Common myeloid progenitor, CD34-positive (primary cell): ENCODE results near the gene PDGFB.

Experiments used
- CTCF ChIA-PET: fragments of 350-600 bp; sonication (Branson Sonifier 250); formaldehyde crosslinking; loops from one replicate; lab custom pipeline; 2021; ENCODE audit warnings: antibody characterized with exemption; lab: Charles Lee
- POLR2A ChIA-PET: fragments of 350-600 bp; sonication (Branson Sonifier 250); formaldehyde crosslinking; loops from one replicate; lab custom pipeline; 2021; ENCODE audit warnings: antibody characterized with exemption; lab: Charles Lee
- DNase-seq, 3 donors: peaks; one replicate each; pipeline versions ENCODE4 v3.0.0 to v3.0.0-alpha.2; 2013
- H3K27ac ChIP-seq, 2 experiments: 1 replicate in 1 of 2; 2 replicates in 1 of 2; pipeline ENCODE4 v1.7.0; 2013; ENCODE audit warnings: inconsistent platforms in 2 of 2, low read length in 2 of 2, mild to moderate bottlenecking in 2 of 2, low read depth in 1 of 2, moderate library complexity in 1 of 2; ENCODE audit not compliant: severe bottlenecking in 2 of 2, insufficient read depth in 1 of 2, poor library complexity in 1 of 2
- H3K27me3 ChIP-seq, 5 experiments: replicated peaks in 2 of 5; 1 replicate in 3 of 5; 2 replicates in 2 of 5; pipeline versions ENCODE4 v1.6.1 to v1.7.0; 2013; ENCODE audit warnings: low read length in 4 of 5, mild to moderate bottlenecking in 2 of 5, moderate library complexity in 2 of 5, inconsistent platforms in 1 of 5; ENCODE audit not compliant: insufficient read depth in 5 of 5, control insufficient read depth in 4 of 5
- H3K36me3 ChIP-seq, 4 experiments: 1 replicate in 2 of 4; 2 replicates in 2 of 4; pipeline versions ENCODE4 v1.6.1 to v1.7.0; 2013; ENCODE audit warnings: low read length in 3 of 4, control low read depth in 1 of 4, mild to moderate bottlenecking in 1 of 4; ENCODE audit not compliant: control insufficient read depth in 4 of 4, insufficient read depth in 4 of 4
- H3K4me1 ChIP-seq, 4 experiments: 1 replicate in 3 of 4; 2 replicates in 1 of 4; pipeline versions ENCODE4 v1.6.1 to v1.7.1; 2013; ENCODE audit warnings: low read length in 3 of 4, mild to moderate bottlenecking in 3 of 4, control low read depth in 1 of 4, inconsistent platforms in 1 of 4, moderate library complexity in 1 of 4; ENCODE audit not compliant: control insufficient read depth in 4 of 4, insufficient read depth in 4 of 4; ENCODE audit errors: control extremely low read depth in 1 of 4
- H3K4me3 ChIP-seq, 7 experiments: 1 replicate in 4 of 7; 2 replicates in 3 of 7; pipeline versions ENCODE4 v1.5.1 to v1.7.0; 2013; ENCODE audit warnings: mild to moderate bottlenecking in 7 of 7, low read length in 6 of 7, moderate library complexity in 6 of 7, inconsistent platforms in 2 of 7, low read depth in 2 of 7, control low read depth in 1 of 7; ENCODE audit not compliant: insufficient read depth in 4 of 7, control insufficient read depth in 1 of 7; ENCODE audit errors: extremely low read depth in 1 of 7
- H3K9me3 ChIP-seq, 5 experiments: 1 replicate in 4 of 5; 2 replicates in 1 of 5; pipeline versions ENCODE4 v1.6.1 to v1.7.1; 2013; ENCODE audit warnings: low read length in 4 of 5, mild to moderate bottlenecking in 2 of 5, inconsistent platforms in 1 of 5, low read depth in 1 of 5, moderate library complexity in 1 of 5; ENCODE audit not compliant: control insufficient read depth in 4 of 5, insufficient read depth in 2 of 5; ENCODE audit errors: control extremely low read depth in 1 of 5
- WGBS: methylation state at CpG from one replicate; pipeline ENCODE4 v1.1.5; 2013; ENCODE audit not compliant: insufficient coverage; 5-methylcytosine and 5-hydroxymethylcytosine counted together

The PDGFB gene

DNA sequence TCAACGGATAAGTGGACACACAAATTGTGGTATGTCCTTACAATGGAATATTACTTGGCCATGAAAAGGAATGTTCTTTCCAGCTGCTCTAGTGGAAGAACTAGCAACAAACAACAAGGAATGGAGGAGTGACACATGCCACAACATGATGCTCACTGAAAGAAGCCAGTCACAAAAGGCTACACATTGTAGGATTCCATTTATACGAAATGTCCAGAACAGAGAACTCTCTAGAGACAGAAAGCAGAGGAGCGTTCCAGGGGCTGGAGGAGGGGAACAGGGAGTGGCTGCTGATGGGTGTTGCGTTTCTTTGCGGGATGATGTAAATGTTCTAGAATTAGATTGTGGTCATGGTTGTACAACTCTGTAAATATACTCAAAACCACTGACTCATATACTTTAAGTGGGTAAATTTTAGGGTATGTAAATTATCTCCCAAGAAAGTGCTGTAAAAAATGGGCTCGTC is 32.4 kb upstream of the PDGFB start:
- Histone ChIP-seq H3K4me3 (no peak overlapping the region), H3K27ac (no peak overlapping the region), H3K36me3 (no peaks in the 10 kb centered on the region), H3K4me1 (peaks cover 0 to 10% (median 10%) of the 10 kb centered on the region in 4 experiments), H3K27me3 (peaks cover 0 to 68% (median 44%) of the 10 kb centered on the region in 5 experiments), H3K9me3 (peaks cover 0 to 7% (median 5%) of the 10 kb centered on the region in 5 experiments)
- ChIA-PET POLR2A (no interaction called here), CTCF (interaction anchor here (1.0 kb wide), 1 partner anchor 33 kb away, joined by 4 read pairs; no protein-coding TSS in a partner anchor)
- DNase-seq: no peak
- 90% methylated on average over 2 of the region's 6 CpGs for WGBS

DNA sequence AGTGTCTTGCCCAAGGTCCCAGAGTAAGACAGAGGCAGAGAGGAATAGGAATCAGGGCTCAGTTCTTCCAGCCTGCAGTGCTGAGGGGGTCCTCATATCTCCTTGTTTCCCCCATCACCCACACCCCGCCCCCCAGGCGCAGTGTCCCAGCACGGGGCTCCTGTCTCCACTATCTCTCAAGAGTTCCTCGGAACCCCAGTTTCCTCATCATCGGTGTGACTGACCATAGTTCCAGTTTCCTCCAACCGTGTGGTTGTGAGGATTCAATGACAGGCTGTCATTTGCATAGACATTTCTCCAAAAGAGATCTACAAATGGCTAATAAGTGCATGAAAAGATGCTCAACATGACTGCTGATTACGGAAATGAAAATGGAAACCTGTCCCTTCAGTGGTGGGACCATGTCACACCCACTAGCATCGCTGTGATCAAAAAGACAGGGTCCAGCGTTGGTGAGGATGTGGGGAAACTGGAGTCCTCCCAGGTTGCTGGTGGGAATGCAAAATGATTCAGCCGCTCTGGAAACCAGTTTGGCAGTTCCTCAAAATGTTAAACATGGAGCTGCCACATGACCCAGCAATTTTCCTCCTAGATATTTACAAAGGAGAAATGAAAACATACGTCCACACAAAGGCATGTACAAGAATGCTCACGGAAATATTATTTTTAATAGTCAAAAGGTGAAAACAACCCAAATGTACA is 31.8 kb upstream of the PDGFB start:
- Histone ChIP-seq H3K9me3 (peaks cover 0 to 7% (median 5%) of the 10 kb centered on the region in 5 experiments), H3K27ac (no peak overlapping the region), H3K4me3 (no peak overlapping the region), H3K27me3 (peaks cover 0 to 71% (median 43%) of the 10 kb centered on the region in 5 experiments), H3K36me3 (no peaks in the 10 kb centered on the region), H3K4me1 (peaks cover 0 to 5% (median 4%) of the 10 kb centered on the region in 4 experiments)
- ChIA-PET CTCF (no interaction called here), POLR2A (no interaction called here)
- 86% methylated on average over 8 of the region's 12 CpGs for WGBS
- no peak for DNase-seq

DNA sequence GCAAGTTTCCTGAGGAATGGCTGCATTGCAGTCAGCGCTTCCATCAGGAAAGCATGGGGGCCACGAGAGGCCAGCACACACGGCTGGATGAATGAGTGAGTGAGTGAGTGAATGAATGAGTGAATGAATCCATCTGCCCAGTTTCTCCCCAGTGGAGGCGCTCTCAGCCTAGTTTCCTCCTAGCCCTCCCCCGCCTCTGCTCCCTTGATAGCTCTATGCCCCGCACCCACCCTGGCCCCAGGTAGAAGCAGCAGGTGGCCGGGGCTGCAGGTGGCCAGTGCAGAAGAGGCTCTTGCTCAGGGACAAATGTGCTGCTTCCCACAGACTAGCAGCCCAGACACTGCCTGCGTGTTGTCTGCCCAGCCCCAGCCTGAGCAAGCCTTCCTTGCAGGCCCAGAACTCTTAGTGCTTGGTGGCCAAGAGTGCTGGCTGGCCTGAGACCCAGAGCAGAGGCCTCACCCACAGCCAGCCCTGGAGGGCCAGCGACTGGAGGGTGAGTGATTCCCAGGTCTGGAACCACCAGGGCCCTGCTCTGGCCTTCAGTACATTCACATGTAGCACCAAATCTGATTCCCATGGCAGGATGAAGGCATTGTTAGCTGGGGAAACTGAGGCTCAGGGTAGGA is 31.1 kb upstream of the PDGFB start:
- Histone ChIP-seq H3K4me3 (no peak overlapping the region), H3K27ac (no peak overlapping the region), H3K9me3 (peaks cover 0 to 11% (median 9%) of the 10 kb centered on the region in 5 experiments), H3K36me3 (no peaks in the 10 kb centered on the region), H3K27me3 (peaks cover 0 to 77% (median 40%) of the 10 kb centered on the region in 5 experiments), H3K4me1 (no peaks in the 10 kb centered on the region)
- ChIA-PET CTCF (no interaction called here), POLR2A (no interaction called here)
- DNase-seq: no peak
- 93% methylated on average over 6 of the region's 9 CpGs for WGBS

DNA sequence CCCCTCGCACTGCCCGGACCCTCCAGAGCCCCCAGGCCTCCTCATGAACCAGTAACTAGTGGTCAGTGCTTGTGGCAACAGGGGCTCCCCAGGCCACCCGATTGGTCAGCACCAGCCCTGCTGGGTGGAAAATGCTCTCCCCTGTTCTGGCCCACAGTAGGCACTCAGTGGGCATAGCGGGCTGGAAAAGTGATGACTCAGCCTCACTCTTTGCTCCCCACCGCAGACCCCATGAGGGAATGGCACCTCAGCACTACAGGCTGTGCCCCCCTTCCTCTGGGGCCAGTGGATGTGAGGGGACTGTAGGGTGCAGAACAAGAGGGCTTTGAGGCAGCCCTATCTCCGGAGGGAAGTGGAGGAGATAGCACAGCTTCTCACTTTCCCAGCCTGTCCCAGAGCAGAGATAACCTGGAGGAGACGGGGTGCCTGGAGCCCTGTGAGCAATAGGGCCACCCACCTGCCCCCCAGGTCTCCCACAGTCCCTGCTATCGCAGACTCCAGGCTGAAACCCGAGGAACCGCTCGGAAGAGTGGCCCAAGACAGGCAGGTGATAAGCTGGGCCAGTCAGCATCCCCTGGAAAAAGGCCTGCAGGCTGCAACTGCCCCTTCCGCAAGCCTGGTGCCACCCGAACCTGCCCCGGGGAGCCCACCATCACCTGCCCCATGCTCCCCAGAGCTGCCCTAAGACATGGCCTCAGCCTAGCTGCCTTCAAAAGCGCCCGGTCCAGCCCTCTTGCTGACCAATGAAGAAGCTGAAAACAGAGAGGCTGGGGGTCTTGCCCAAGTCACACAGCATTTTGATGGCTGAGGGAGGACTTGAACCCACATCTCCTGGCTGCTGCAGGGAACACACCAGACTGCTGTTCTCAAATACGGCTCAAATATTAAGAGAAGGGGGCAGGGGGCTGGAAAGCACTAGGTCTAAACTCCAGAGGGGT is 29.4 kb upstream of the PDGFB start:
- CTCF ChIA-PET: interaction anchor here (0.8 to 1.5 kb wide), 2 partner anchors 13 to 36 kb away, joined by 3 to 4 read pairs; no protein-coding TSS in a partner anchor
- Histone ChIP-seq H3K36me3 (no peaks in the 10 kb centered on the region), H3K27ac (no peak overlapping the region), H3K4me3 (no peak overlapping the region), H3K9me3 (peaks cover 0 to 13% (median 9%) of the 10 kb centered on the region in 5 experiments), H3K4me1 (no peaks in the 10 kb centered on the region), H3K27me3 (peaks cover 0 to 78% (median 32%) of the 10 kb centered on the region in 5 experiments)
- POLR2A ChIA-PET: no interaction called here
- no peak for DNase-seq
- WGBS: 87% methylated on average over 12 of the region's 17 CpGs

DNA sequence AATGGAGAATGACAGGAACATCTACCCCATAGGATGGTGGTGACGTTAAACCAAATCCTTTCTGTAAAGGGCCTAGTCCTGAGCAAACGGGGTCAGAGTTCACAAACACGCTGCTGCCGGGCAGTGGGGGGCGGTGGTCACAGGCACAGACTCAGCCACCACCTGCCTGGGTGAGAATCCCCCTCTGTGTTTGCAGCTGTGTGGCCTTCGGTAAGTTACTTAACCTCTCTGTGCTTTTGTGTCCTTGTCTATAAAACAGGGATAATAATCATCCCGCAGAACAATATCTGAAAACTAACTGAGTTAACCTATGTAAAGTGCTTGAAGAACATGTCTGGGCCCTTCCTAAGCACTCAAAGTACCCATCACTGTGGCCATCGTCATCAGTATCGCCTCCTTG is 26.0 kb upstream of the PDGFB start:
- no peak overlapping the region for H3K27ac ChIP-seq
- WGBS: 94% methylated on average over 8 of the region's 9 CpGs
- CTCF ChIA-PET: no interaction called here

DNA sequence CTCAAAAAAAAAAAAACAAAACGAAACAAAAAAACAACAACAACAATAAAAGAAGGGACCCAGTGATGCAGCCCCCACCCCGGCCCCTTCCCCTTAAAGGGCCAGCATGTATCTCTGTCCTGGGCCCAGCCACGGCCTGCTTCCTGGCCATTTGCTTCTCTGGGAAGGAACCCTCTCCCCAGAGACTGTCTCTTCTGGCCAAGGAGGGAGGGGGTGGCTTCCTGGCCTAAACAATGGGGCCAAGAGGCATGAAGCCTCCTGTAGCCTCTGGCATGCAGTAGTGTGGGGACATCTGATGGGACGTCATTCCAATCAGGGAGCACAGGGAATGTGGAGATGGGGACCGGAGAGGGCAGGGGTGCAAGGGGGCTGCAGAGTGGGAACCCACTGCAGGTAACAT is 25.5 kb upstream of the PDGFB start:
- no peak for DNase-seq
- no peak overlapping the region for H3K4me3 ChIP-seq
- H3K36me3 ChIP-seq: no peaks in the 10 kb centered on the region
- POLR2A ChIA-PET: no interaction called here
- no peaks in the 10 kb centered on the region for H3K4me1 ChIP-seq
- WGBS: 60% methylated on average over 5 of the region's 5 CpGs
- CTCF ChIA-PET: interaction anchor here (1.2 to 1.4 kb wide), 2 partner anchors 9 to 47 kb away, joined by 3 read pairs; no protein-coding TSS in a partner anchor
- no peak overlapping the region for H3K27ac ChIP-seq
- peaks cover 0 to 61% (median 28%) of the 10 kb centered on the region in 5 experiments for H3K27me3 ChIP-seq
- peaks cover 0 to 8% (median 3%) of the 10 kb centered on the region in 5 experiments for H3K9me3 ChIP-seq

More for the DNA sequence above, 26.0 kb upstream of the PDGFB start:
- Histone ChIP-seq H3K4me3 (no peak overlapping the region), H3K27me3 (peaks cover 0 to 60% (median 28%) of the 10 kb centered on the region in 5 experiments), H3K4me1 (no peaks in the 10 kb centered on the region), H3K36me3 (no peaks in the 10 kb centered on the region), H3K9me3 (peaks cover 0 to 8% (median 3%) of the 10 kb centered on the region in 5 experiments)
- DNase-seq: no peak
- POLR2A ChIA-PET: no interaction called here
